Measurements from ENCODE around the gene HIPK3.

The HIPK3 gene

DNA sequence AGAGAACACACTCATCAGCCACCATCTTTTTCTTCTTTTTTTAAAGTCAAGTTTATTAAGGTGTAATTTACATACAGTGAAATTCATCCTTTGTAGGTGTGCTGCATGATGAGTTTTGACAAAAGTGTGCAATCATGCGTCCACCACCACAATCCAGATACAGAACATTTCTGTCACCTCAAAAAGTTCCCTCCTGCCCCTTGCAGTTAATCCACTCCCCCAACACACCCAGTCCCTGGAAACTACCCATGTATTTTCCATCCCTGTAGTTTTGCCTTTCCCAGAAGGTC, 126.7 kb downstream of the HIPK3 start:
- Histone ChIP-seq H3K9me3 (ENCODE audit: control insufficient read depth, low read length) (no peaks in the 10 kb centered on the region), H3K36me3 (ENCODE audit: control insufficient read depth, insufficient read depth, low read length) (no peaks in the 10 kb centered on the region), H3K4me3 (ENCODE audit: low read depth, low read length) (no peak overlapping the region), H2AFZ (no peak overlapping the region), H3K79me2 (peaks cover 40% of the 10 kb centered on the region), H3K27ac (peak overlapping the region; percentile 94), H3K4me1 (peaks cover 31% of the 10 kb centered on the region), H3K9ac (no peak overlapping the region), H3K4me2 (ENCODE audit: low read length) (no peak overlapping the region), H3K27me3 (ENCODE audit: control insufficient read depth, insufficient read depth, low read length) (no peaks in the 10 kb centered on the region)
- no peak for TF ChIP-seq CTCF (IDR thresholded peaks at IDR 0.05)

GRCh38 chr11:33384220-33384619, 127.0 kb downstream of the HIPK3 start:
- peaks cover 39% of the 10 kb centered on the region for H3K79me2 ChIP-seq
- no peaks in the 10 kb centered on the region for H3K27me3 ChIP-seq (ENCODE audit: control insufficient read depth, insufficient read depth, low read length)
- no peak overlapping the region for H3K4me3 ChIP-seq (ENCODE audit: low read depth, low read length)
- no peak for TF ChIP-seq CTCF (IDR thresholded peaks at IDR 0.05)
- no peak overlapping the region for H3K9ac ChIP-seq
- peak overlapping the region; percentile 94 for H3K27ac ChIP-seq
- H3K36me3 ChIP-seq (ENCODE audit: control insufficient read depth, insufficient read depth, low read length) = no peaks in the 10 kb centered on the region
- peaks cover 31% of the 10 kb centered on the region for H3K4me1 ChIP-seq
- no peak overlapping the region for H2AFZ ChIP-seq
- no peak overlapping the region for H3K4me2 ChIP-seq (ENCODE audit: low read length)
- no peaks in the 10 kb centered on the region for H3K9me3 ChIP-seq (ENCODE audit: control insufficient read depth, low read length)

DNA sequence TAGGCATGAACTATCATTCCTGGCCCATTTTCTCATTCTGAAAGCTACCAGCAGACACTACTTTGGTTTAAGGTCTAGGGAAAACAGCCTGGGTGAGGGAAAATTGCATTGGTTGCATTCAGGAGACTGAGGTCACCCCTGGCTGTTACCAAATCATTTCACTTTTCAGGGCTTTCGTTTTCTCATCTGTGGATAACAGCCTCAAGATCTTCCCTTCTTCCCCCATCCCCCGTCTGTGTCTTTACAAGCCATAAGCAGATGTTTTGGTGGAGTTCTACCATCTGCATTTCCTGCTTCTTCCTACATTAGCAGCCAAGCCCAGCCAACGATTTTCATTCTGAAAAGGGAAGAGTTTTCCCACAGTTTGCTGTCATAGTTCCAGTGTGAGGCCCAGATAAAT, 130.4 kb downstream of the HIPK3 start:
- Histone ChIP-seq H3K4me1 (peaks cover 13% of the 10 kb centered on the region), H3K9me3 (ENCODE audit: control insufficient read depth, low read length) (no peaks in the 10 kb centered on the region), H3K36me3 (ENCODE audit: control insufficient read depth, insufficient read depth, low read length) (no peaks in the 10 kb centered on the region), H3K9ac (no peak overlapping the region), H3K4me2 (ENCODE audit: low read length) (no peak overlapping the region), H3K79me2 (peaks cover 35% of the 10 kb centered on the region), H3K4me3 (ENCODE audit: low read depth, low read length) (no peak overlapping the region), H3K27me3 (ENCODE audit: control insufficient read depth, insufficient read depth, low read length) (no peaks in the 10 kb centered on the region), H2AFZ (no peak overlapping the region), H3K27ac (no peak overlapping the region)
- TF ChIP-seq CTCF (IDR thresholded peaks at IDR 0.05) = no peak

DNA sequence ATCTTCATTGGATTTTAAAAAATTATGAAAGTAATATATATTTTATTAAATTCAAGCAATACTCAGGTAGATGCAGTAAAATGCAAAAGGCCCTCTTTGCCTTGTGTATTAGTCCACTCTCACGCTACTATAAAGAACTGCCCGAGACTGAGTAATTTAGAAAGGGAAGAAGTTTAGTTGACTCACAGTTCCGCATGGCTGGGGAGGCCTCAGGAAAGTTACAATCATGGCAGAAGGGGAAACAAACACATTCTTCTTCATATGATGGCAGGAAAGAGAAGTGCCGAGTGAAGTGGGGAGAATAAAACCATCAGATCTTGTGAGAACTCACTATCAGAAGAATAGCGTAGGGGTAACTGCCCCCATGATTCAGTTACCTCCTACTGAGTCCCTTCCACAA, 130.8 kb downstream of the HIPK3 start:
- H3K36me3 ChIP-seq (ENCODE audit: control insufficient read depth, insufficient read depth, low read length) = no peaks in the 10 kb centered on the region
- H3K4me3 ChIP-seq (ENCODE audit: low read depth, low read length) = no peak overlapping the region
- H3K79me2 ChIP-seq = peaks cover 37% of the 10 kb centered on the region
- H3K9me3 ChIP-seq (ENCODE audit: control insufficient read depth, low read length) = no peaks in the 10 kb centered on the region
- H3K27me3 ChIP-seq (ENCODE audit: control insufficient read depth, insufficient read depth, low read length) = no peaks in the 10 kb centered on the region
- H3K4me1 ChIP-seq = peaks cover 13% of the 10 kb centered on the region
- H3K27ac ChIP-seq = no peak overlapping the region
- TF ChIP-seq CTCF (IDR thresholded peaks at IDR 0.05) = no peak
- no peak overlapping the region for H3K9ac ChIP-seq
- H2AFZ ChIP-seq = no peak overlapping the region
- no peak overlapping the region for H3K4me2 ChIP-seq (ENCODE audit: low read length)

DNA sequence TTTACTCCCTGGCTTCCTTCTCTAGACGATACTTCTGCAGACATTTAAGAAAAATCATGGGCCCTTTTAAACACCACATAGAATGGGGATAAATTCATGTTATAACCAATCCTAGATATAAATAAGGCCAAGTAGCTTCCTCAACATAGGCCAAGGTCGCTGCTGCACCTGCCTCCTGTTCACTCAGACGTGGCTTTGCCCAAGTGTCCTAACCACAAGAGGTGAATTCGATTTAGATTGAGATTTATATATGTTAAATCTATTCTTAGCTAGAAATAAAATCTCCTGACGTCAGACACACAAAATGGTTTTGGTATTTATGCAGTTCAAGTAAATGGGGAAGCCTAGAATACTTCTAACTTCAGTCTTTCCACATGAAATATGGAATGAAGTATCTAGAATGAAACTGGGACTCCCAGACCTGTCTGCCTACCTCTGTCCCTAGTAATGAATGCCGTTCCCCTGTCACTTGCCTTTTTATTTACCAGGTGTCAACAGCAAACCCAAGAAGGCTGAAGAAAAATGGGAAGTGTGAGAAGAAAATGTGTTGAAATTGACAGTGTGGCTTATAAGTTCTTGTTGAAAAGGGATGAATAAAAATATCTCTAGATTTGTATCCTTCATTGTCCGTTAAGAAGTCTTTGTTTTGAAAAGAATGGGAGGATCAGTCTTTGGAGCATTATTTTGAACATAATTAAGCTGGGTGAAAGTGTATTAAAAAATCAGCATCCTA, 131.8 kb downstream of the HIPK3 start:
- Histone ChIP-seq H3K4me1 (peaks cover 11% of the 10 kb centered on the region), H3K27me3 (ENCODE audit: control insufficient read depth, insufficient read depth, low read length) (no peaks in the 10 kb centered on the region), H3K9ac (no peak overlapping the region), H3K36me3 (ENCODE audit: control insufficient read depth, insufficient read depth, low read length) (no peaks in the 10 kb centered on the region), H3K4me2 (ENCODE audit: low read length) (no peak overlapping the region), H3K9me3 (ENCODE audit: control insufficient read depth, low read length) (no peaks in the 10 kb centered on the region), H3K79me2 (peaks cover 39% of the 10 kb centered on the region), H3K4me3 (ENCODE audit: low read depth, low read length) (no peak overlapping the region), H2AFZ (no peak overlapping the region), H3K27ac (no peak overlapping the region)
- TF ChIP-seq CTCF (IDR thresholded peaks at IDR 0.05) = no peak
